Adrenal gland (tissue), 12 donors: ENCODE measurements around the gene RPS6KA2. TPM values are rescaled to one million over a fixed set of nuclear protein-coding genes. Genes with fewer than 3 reads are reported as not detected.

Experiments used
- DNase-seq, 7 donors: peaks; one replicate each; pipeline ENCODE4 v3.0.0-alpha.2; 2019 to 2020
- H3K27ac ChIP-seq, 5 donors: fragments of 200-600 bp; sonication (generic) in 4 of 5; 1 replicate in 3 of 5; 2 replicates in 2 of 5; pipeline versions ENCODE4 v1.5.1 to v1.8.0; 2016 to 2020; ENCODE audit warnings: mild to moderate bottlenecking in 1 of 5
- H3K27me3 ChIP-seq: fragments of 200-600 bp; 2 replicates; pipeline ENCODE4 v1.8.0; 2021
- H3K36me3 ChIP-seq, 2 donors: fragments of 200-600 bp; replicated peaks in 1 of 2; 1 replicate in 1 of 2; 2 replicates in 1 of 2; pipeline versions ENCODE4 v1.5.1 to v1.8.0; 2018 to 2022
- H3K4me1 ChIP-seq, 2 donors: fragments of 200-600 bp; replicated peaks in 1 of 2; 1 replicate in 1 of 2; 2 replicates in 1 of 2; pipeline versions ENCODE4 v1.5.1 to v1.8.0; 2018 to 2021
- H3K4me3 ChIP-seq, 4 donors: fragments of 200-600 bp; sonication (generic) in 3 of 4; one replicate each; pipeline ENCODE4 v1.5.1; 2016 to 2018
- H3K9me3 ChIP-seq, 3 donors: fragments of 200-600 bp; sonication (generic) in 1 of 3; replicated peaks in 1 of 3; 1 replicate in 2 of 3; 2 replicates in 1 of 3; pipeline versions ENCODE4 v1.5.1 to v1.8.0; 2016 to 2021
- POLR2A ChIP-seq, 2 donors: fragments of 450-650 bp; IDR thresholded peaks; one replicate each; pipeline ENCODE4 v1.6.1; 2017; ENCODE audit warnings: antibody characterized with exemption in 2 of 2, mild to moderate bottlenecking in 2 of 2, moderate library complexity in 1 of 2
- WGBS, 4 donors: extraction: QIAGEN DNeasy Blood & Tissue Kit in 2 of 4; methylation state at CpG; one replicate each; pipeline versions ENCODE4 v1.1.5 to v1.1.7; 2013 to 2017; 5-methylcytosine and 5-hydroxymethylcytosine counted together
- intact Hi-C, 2 donors: fragments of 100-400 bp; cut with DNase I; formaldehyde crosslinking; loops; one replicate each; pipeline versions ENCODE4 v1.14.1 to v1.15.0; 2022 to 2023
- polyA plus RNA-seq, 3 donors: library from polyadenylated mRNA; stranded (reverse); fragments of 200-250 nt in 2 of 3; fragments of 350-450 nt in 1 of 3; fragmentation: Illumina TruSeq in 1 of 3; extraction: RNeasy Lipid Tissue Mini Kit (QIAGEN cat#74804) in 1 of 3; gene quantifications; one replicate each; pipeline ENCODE4 v1.2.3, GENCODE V29; 2013 to 2014
- total RNA-seq, 9 donors: library from RNA; depleted of rRNA in 4 of 9; stranded (reverse); fragments of >200 nt in 4 of 9; fragments of 120-200 nt in 1 of 9; fragmentation: NEBNext Ultra II Directional in 1 of 9; extraction: Animal tissue kit (Norgen Biotek cat#: 25700) in 1 of 9; gene quantifications; one replicate each; pipeline versions ENCODE4 v1.1.0 to v1.2.4, GENCODE V29; 2013 to 2023
- TF ChIP-seq, protein P1 (sequence below), 6 experiments: fragments of 450-650 bp in 4 of 6; fragments of 200-600 bp in 2 of 6; sonication (generic) in 1 of 6; IDR thresholded peaks; 1 replicate in 5 of 6; 2 replicates in 1 of 6; pipeline versions ENCODE4 v1.5.1 to v1.8.0; 2016 to 2021; ENCODE audit warnings: antibody characterized with exemption in 6 of 6, mild to moderate bottlenecking in 2 of 6, moderate library complexity in 1 of 6
- donor health status: healthy with polysubstance abuse.
- donor health status: Bipolar disorder and iron deficiency.
- donor health status: DM: yes; HTN: yes; CAD: no.
- donor health status: DM: no; HTN: no; CAD: no.
- donor health status: DM: no; HTN: no; CAD: no.
- donor health status: DM: yes; HTN: yes; CAD: no.

The RPS6KA2 gene
- total and polyA plus RNA-seq, 12 donors, result 7.0 to 40.4 (median 26.2) TPM

DNA sequence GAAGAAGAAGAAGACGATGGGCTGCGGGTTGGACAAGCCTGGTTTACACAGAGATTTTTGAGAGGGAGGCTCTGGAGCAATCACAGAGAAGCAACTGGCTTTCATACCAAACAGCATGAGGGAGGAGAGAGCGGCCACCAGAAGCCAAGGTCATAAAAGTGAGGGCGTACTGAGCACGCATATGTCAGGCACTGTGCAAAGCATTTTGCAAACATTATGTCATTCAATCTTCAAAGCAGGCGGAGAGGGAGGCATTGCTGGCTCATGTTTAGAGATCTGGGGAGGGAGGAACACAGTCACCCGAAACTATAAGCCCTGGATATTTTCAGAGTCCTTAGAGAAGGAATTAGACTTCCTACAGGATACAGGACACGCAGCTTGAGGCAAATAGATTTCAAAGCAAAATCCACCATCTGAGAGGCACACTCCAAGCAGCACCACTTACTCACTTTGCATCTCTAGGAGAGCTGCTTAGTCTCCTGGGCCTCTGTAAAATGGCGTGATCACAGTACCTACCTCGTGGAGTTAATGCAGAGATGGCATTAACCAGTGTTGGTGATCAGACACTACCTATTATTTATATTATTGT is 65.2 kb downstream of the RPS6KA2 start:
- no peaks in the 10 kb centered on the region for H3K27me3 ChIP-seq
- no peak for TF ChIP-seq POLR2A (IDR thresholded peaks at IDR 0.05)
- TF ChIP-seq, protein P1, sequence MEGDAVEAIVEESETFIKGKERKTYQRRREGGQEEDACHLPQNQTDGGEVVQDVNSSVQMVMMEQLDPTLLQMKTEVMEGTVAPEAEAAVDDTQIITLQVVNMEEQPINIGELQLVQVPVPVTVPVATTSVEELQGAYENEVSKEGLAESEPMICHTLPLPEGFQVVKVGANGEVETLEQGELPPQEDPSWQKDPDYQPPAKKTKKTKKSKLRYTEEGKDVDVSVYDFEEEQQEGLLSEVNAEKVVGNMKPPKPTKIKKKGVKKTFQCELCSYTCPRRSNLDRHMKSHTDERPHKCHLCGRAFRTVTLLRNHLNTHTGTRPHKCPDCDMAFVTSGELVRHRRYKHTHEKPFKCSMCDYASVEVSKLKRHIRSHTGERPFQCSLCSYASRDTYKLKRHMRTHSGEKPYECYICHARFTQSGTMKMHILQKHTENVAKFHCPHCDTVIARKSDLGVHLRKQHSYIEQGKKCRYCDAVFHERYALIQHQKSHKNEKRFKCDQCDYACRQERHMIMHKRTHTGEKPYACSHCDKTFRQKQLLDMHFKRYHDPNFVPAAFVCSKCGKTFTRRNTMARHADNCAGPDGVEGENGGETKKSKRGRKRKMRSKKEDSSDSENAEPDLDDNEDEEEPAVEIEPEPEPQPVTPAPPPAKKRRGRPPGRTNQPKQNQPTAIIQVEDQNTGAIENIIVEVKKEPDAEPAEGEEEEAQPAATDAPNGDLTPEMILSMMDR (IDR thresholded peaks at IDR 0.05), result no peak
- H3K9me3 ChIP-seq, result no peaks in the 10 kb centered on the region
- intact Hi-C loops, result no loop called here
- 79 to 95% (median 85%) methylated on average over 10 of the region's 10 CpGs for WGBS, 4 donors
- DNase-seq, result no peak
- H3K36me3 ChIP-seq, result no peaks in the 10 kb centered on the region
- no peaks in the 10 kb centered on the region for H3K4me1 ChIP-seq
- no peak overlapping the region for H3K27ac ChIP-seq
- no peak overlapping the region for H3K4me3 ChIP-seq

DNA sequence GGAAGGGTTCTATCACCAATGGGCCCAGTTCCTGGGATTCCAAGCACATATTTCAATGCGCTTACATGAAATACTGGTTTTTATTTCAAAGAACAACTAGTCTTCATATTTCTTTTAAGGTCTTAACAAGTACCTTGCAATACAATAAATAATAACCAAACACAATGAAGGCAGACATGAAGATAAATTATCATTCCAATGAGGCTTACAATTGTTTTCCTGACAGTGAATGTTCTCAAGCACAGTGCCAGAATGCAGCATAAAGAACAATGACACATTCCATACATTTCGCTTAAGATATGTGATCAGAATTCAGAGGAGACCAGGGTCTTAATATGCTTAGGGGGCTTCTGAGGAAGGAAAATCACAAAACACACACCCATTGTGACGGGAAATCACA is 66.8 kb downstream of the RPS6KA2 start:
- TF ChIP-seq, protein P1 (IDR thresholded peaks at IDR 0.05), result no peak
- TF ChIP-seq POLR2A (IDR thresholded peaks at IDR 0.05), result no peak
- H3K4me3 ChIP-seq, result no peak overlapping the region
- intact Hi-C loops, result no loop called here
- H3K27ac ChIP-seq, result no peak overlapping the region
- H3K4me1 ChIP-seq, result peaks cover 5 to 6% of the 10 kb centered on the region in 2 donors
- no peaks in the 10 kb centered on the region for H3K9me3 ChIP-seq
- 93 to 98% (median 97%) methylated on average over 3 of the region's 3 CpGs for WGBS, 4 donors
- H3K27me3 ChIP-seq, result no peaks in the 10 kb centered on the region
- DNase-seq, result no peak
- no peaks in the 10 kb centered on the region for H3K36me3 ChIP-seq

DNA sequence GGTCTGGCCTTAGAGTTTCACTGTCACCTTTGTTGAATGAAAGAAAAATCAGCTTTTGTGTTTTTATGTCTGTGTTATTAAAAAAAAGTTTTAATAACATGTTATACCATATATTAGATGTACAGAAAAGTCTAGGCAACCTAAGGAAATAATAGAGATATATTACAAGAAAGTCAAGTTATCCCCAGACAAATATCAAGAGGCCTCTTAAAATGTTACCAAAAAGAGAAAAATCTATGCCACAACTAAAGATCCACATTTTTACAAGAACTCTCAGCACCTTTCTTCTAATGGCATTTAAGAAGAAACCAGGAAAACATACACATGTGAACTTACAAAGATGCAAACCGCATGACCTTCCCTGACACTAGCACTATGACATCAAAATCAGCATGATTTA is 67.4 kb downstream of the RPS6KA2 start:
- Histone ChIP-seq H3K36me3 (no peaks in the 10 kb centered on the region), H3K27ac (no peak overlapping the region), H3K9me3 (no peaks in the 10 kb centered on the region), H3K27me3 (no peaks in the 10 kb centered on the region), H3K4me1 (peaks cover 5 to 6% of the 10 kb centered on the region in 2 donors), H3K4me3 (no peak overlapping the region)
- no peak for DNase-seq
- 91 to 100% (median 93%) methylated on average over 1 of the region's 1 CpG for WGBS, 4 donors
- intact Hi-C loops, result no loop called here
- TF ChIP-seq, protein P1 (IDR thresholded peaks at IDR 0.05), result no peak
- no peak for TF ChIP-seq POLR2A (IDR thresholded peaks at IDR 0.05)

DNA sequence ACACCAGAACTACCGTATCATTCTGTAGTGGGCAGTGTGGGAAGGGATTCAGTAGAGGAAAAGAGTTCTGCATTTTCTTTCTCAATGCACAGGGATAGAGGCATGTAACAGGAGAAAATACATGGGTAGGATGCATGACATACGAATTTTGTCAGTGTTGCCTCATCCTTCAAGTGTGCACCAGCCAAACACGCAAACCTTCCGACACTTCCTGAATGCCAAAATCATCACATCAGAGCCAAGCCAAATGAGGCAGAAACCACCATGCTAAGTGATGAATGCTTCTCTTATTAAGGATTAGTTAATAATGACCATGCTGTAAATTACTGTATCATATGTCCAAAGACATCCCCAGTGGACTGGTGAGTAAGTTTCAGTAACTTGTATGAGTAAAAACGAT is 67.8 kb downstream of the RPS6KA2 start:
- WGBS, 4 donors, result 87 to 94% (median 91%) methylated on average over 5 of the region's 5 CpGs
- Histone ChIP-seq H3K27me3 (no peaks in the 10 kb centered on the region), H3K4me1 (peaks cover 5 to 6% of the 10 kb centered on the region in 2 donors), H3K36me3 (no peaks in the 10 kb centered on the region), H3K4me3 (no peak overlapping the region), H3K27ac (no peak overlapping the region), H3K9me3 (no peaks in the 10 kb centered on the region)
- intact Hi-C loops, result no loop called here
- peak in 1 of 7 donors; percentile 1 for DNase-seq
- TF ChIP-seq POLR2A (IDR thresholded peaks at IDR 0.05), result no peak
- TF ChIP-seq, protein P1 (IDR thresholded peaks at IDR 0.05), result no peak
